ENCODE measurements around the gene RNF13.
A peak's percentile ranks its signal among the peaks of the same experiment; 100 is the strongest.
"Not testable (repeated sequence)": the region's sequence is repeated elsewhere in the genome, so short reads cannot be mapped to it uniquely, and the experiment has no call there.

The RNF13 gene

GRCh38 chr3:149917124-149917667, 104.2 kb downstream of the RNF13 start:
- Histone ChIP-seq H3K36me3 (ENCODE audit: insufficient read depth, low read length) (no peaks in the 10 kb centered on the region; the same call in none of the 2 replicates), H3K4me3 (ENCODE audit: low read depth, low read length) (no peak overlapping the region), H3K27ac (ENCODE audit: low read depth, low read length) (no peak overlapping the region), H2AFZ (ENCODE audit: low read length, unreplicated experiment) (no peak overlapping the region), H3K79me2 (ENCODE audit: control insufficient read depth, insufficient read depth, low read length, unreplicated experiment) (no peaks in the 10 kb centered on the region), H3K27me3 (ENCODE audit: insufficient read depth, low read length) (no peaks in the 10 kb centered on the region), H3K4me1 (ENCODE audit: control insufficient read depth, insufficient read depth, low read length, unreplicated experiment) (no peaks in the 10 kb centered on the region)

GRCh38 chr3:149919509-149919908, 106.5 kb downstream of the RNF13 start:
- Histone ChIP-seq H3K4me1 (ENCODE audit: control insufficient read depth, insufficient read depth, low read length, unreplicated experiment) (no peaks in the 10 kb centered on the region), H3K79me2 (ENCODE audit: control insufficient read depth, insufficient read depth, low read length, unreplicated experiment) (no peaks in the 10 kb centered on the region), H3K36me3 (ENCODE audit: insufficient read depth, low read length) (no peaks in the 10 kb centered on the region; the same call in 1 of the 2 replicates), H3K27ac (ENCODE audit: low read depth, low read length) (no peak overlapping the region), H3K27me3 (ENCODE audit: insufficient read depth, low read length) (no peaks in the 10 kb centered on the region), H3K4me3 (ENCODE audit: low read depth, low read length) (no peak overlapping the region), H2AFZ (ENCODE audit: low read length, unreplicated experiment) (no peak overlapping the region)

GRCh38 chr3:149920119-149920518, 107.1 kb downstream of the RNF13 start:
- Histone ChIP-seq H3K36me3 (ENCODE audit: insufficient read depth, low read length) (no peaks in the 10 kb centered on the region; the same call in 1 of the 2 replicates), H3K4me1 (ENCODE audit: control insufficient read depth, insufficient read depth, low read length, unreplicated experiment) (no peaks in the 10 kb centered on the region), H3K27ac (ENCODE audit: low read depth, low read length) (no peak overlapping the region), H2AFZ (ENCODE audit: low read length, unreplicated experiment) (no peak overlapping the region), H3K79me2 (ENCODE audit: control insufficient read depth, insufficient read depth, low read length, unreplicated experiment) (no peaks in the 10 kb centered on the region), H3K4me3 (ENCODE audit: low read depth, low read length) (no peak overlapping the region), H3K27me3 (ENCODE audit: insufficient read depth, low read length) (no peaks in the 10 kb centered on the region)

GRCh38 chr3:149933008-149933407, 120.0 kb downstream of the RNF13 start:
- Histone ChIP-seq H3K4me3 (ENCODE audit: low read depth, low read length) (no peak overlapping the region), H3K27ac (ENCODE audit: low read depth, low read length) (no peak overlapping the region), H3K4me1 (ENCODE audit: control insufficient read depth, insufficient read depth, low read length, unreplicated experiment) (peaks cover 15% of the 10 kb centered on the region), H3K27me3 (ENCODE audit: insufficient read depth, low read length) (no peaks in the 10 kb centered on the region), H3K36me3 (ENCODE audit: insufficient read depth, low read length) (peaks cover 5% of the 10 kb centered on the region; the same call in 1 of the 2 replicates), H3K79me2 (ENCODE audit: control insufficient read depth, insufficient read depth, low read length, unreplicated experiment) (no peaks in the 10 kb centered on the region), H2AFZ (ENCODE audit: low read length, unreplicated experiment) (no peak overlapping the region)

GRCh38 chr3:149933858-149934257, 120.8 kb downstream of the RNF13 start:
- Histone ChIP-seq H3K36me3 (ENCODE audit: insufficient read depth, low read length) (peaks cover 5% of the 10 kb centered on the region; the same call in 1 of the 2 replicates), H3K4me3 (ENCODE audit: low read depth, low read length) (no peak overlapping the region), H3K4me1 (ENCODE audit: control insufficient read depth, insufficient read depth, low read length, unreplicated experiment) (peaks cover 15% of the 10 kb centered on the region), H2AFZ (ENCODE audit: low read length, unreplicated experiment) (no peak overlapping the region), H3K27ac (ENCODE audit: low read depth, low read length) (no peak overlapping the region), H3K27me3 (ENCODE audit: insufficient read depth, low read length) (no peaks in the 10 kb centered on the region), H3K79me2 (ENCODE audit: control insufficient read depth, insufficient read depth, low read length, unreplicated experiment) (peaks cover under 1% of the 10 kb centered on the region)

GRCh38 chr3:149934524-149934923, 121.5 kb downstream of the RNF13 start:
- peaks cover 21% of the 10 kb centered on the region for H3K4me1 ChIP-seq (ENCODE audit: control insufficient read depth, insufficient read depth, low read length, unreplicated experiment)
- no peaks in the 10 kb centered on the region for H3K27me3 ChIP-seq (ENCODE audit: insufficient read depth, low read length)
- H3K36me3 ChIP-seq (ENCODE audit: insufficient read depth, low read length), result peaks cover 5% of the 10 kb centered on the region; the same call in 1 of the 2 replicates
- no peak overlapping the region for H2AFZ ChIP-seq (ENCODE audit: low read length, unreplicated experiment)
- H3K4me3 ChIP-seq (ENCODE audit: low read depth, low read length), result no peak overlapping the region
- peaks cover 4% of the 10 kb centered on the region for H3K79me2 ChIP-seq (ENCODE audit: control insufficient read depth, insufficient read depth, low read length, unreplicated experiment)
- no peak overlapping the region for H3K27ac ChIP-seq (ENCODE audit: low read depth, low read length)

GRCh38 chr3:149936812-149937230, 123.8 kb downstream of the RNF13 start:
- Histone ChIP-seq H3K79me2 (ENCODE audit: control insufficient read depth, insufficient read depth, low read length, unreplicated experiment) (peaks cover 4% of the 10 kb centered on the region), H3K36me3 (ENCODE audit: insufficient read depth, low read length) (peaks cover 5% of the 10 kb centered on the region; the same call in 1 of the 2 replicates), H3K4me3 (ENCODE audit: low read depth, low read length) (peak overlapping the region; percentile 56), H3K27me3 (ENCODE audit: insufficient read depth, low read length) (no peaks in the 10 kb centered on the region), H3K4me1 (ENCODE audit: control insufficient read depth, insufficient read depth, low read length, unreplicated experiment) (peaks cover 27% of the 10 kb centered on the region), H3K27ac (ENCODE audit: low read depth, low read length) (no peak overlapping the region), H2AFZ (ENCODE audit: low read length, unreplicated experiment) (no peak overlapping the region)

GRCh38 chr3:149938392-149939055, 125.5 kb downstream of the RNF13 start:
- H3K79me2 ChIP-seq (ENCODE audit: control insufficient read depth, insufficient read depth, low read length, unreplicated experiment); H3K27me3 ChIP-seq (ENCODE audit: insufficient read depth, low read length); H3K27ac ChIP-seq (ENCODE audit: low read depth, low read length); H2AFZ ChIP-seq (ENCODE audit: low read length, unreplicated experiment); H3K4me3 ChIP-seq (ENCODE audit: low read depth, low read length); H3K36me3 ChIP-seq (ENCODE audit: insufficient read depth, low read length): not testable (repeated sequence)
- peaks cover 35% of the 10 kb centered on the region for H3K4me1 ChIP-seq (ENCODE audit: control insufficient read depth, insufficient read depth, low read length, unreplicated experiment)

- no peak overlapping the region for H2AFZ ChIP-seq (ENCODE audit: low read length, unreplicated experiment)
- H3K4me1 ChIP-seq (ENCODE audit: control insufficient read depth, insufficient read depth, low read length, unreplicated experiment), result peaks cover 26% of the 10 kb centered on the region
- no peaks in the 10 kb centered on the region for H3K27me3 ChIP-seq (ENCODE audit: insufficient read depth, low read length)
- peaks cover 10% of the 10 kb centered on the region for H3K36me3 ChIP-seq (ENCODE audit: insufficient read depth, low read length)
- H3K4me3 ChIP-seq (ENCODE audit: low read depth, low read length), result no peak overlapping the region
- no peak overlapping the region for H3K27ac ChIP-seq (ENCODE audit: low read depth, low read length)
- H3K79me2 ChIP-seq (ENCODE audit: control insufficient read depth, insufficient read depth, low read length, unreplicated experiment), result peaks cover 4% of the 10 kb centered on the region
Observed at GRCh38 chr3:149941186-149941585, 128.2 kb downstream of the RNF13 start.

- Histone ChIP-seq H3K4me3 (ENCODE audit: low read depth, low read length) (no peak overlapping the region), H2AFZ (ENCODE audit: low read length, unreplicated experiment) (no peak overlapping the region), H3K36me3 (ENCODE audit: insufficient read depth, low read length) (peaks cover 17% of the 10 kb centered on the region), H3K79me2 (ENCODE audit: control insufficient read depth, insufficient read depth, low read length, unreplicated experiment) (peaks cover 4% of the 10 kb centered on the region), H3K27ac (ENCODE audit: low read depth, low read length) (no peak overlapping the region), H3K27me3 (ENCODE audit: insufficient read depth, low read length) (no peaks in the 10 kb centered on the region), H3K4me1 (ENCODE audit: control insufficient read depth, insufficient read depth, low read length, unreplicated experiment) (peaks cover 26% of the 10 kb centered on the region)
Observed at GRCh38 chr3:149941946-149942345, 128.9 kb downstream of the RNF13 start.

- no peak overlapping the region for H2AFZ ChIP-seq (ENCODE audit: low read length, unreplicated experiment)
- peaks cover 19% of the 10 kb centered on the region for H3K36me3 ChIP-seq (ENCODE audit: insufficient read depth, low read length)
- peaks cover 4% of the 10 kb centered on the region for H3K79me2 ChIP-seq (ENCODE audit: control insufficient read depth, insufficient read depth, low read length, unreplicated experiment)
- H3K4me1 ChIP-seq (ENCODE audit: control insufficient read depth, insufficient read depth, low read length, unreplicated experiment), result peaks cover 21% of the 10 kb centered on the region
- H3K27me3 ChIP-seq (ENCODE audit: insufficient read depth, low read length), result no peaks in the 10 kb centered on the region
- no peak overlapping the region for H3K27ac ChIP-seq (ENCODE audit: low read depth, low read length)
- H3K4me3 ChIP-seq (ENCODE audit: low read depth, low read length), result no peak overlapping the region
Observed at GRCh38 chr3:149942409-149942808, 129.4 kb downstream of the RNF13 start.

All from ACC112 (cell line).